Testis (tissue), 2 donors: Measurements from ENCODE around the gene ERC1.

Experiments
- POLR2A ChIP-seq: fragments of 450-650 bp; IDR thresholded peaks from one replicate; pipeline ENCODE4 v1.6.1; 2017; ENCODE audit warnings: antibody characterized with exemption, mild to moderate bottlenecking, moderate library complexity
- TF ChIP-seq, protein P1 (sequence below), 3 experiments: fragments of 450-650 bp in 2 of 3; fragments of 200-600 bp in 1 of 3; sonication (generic) in 1 of 3; IDR thresholded peaks; one replicate each; pipeline ENCODE4 v1.5.1; 2016 to 2019; ENCODE audit warnings: antibody characterized with exemption in 3 of 3, mild to moderate bottlenecking in 2 of 3, moderate library complexity in 1 of 3

- TF ChIP-seq, protein P1, sequence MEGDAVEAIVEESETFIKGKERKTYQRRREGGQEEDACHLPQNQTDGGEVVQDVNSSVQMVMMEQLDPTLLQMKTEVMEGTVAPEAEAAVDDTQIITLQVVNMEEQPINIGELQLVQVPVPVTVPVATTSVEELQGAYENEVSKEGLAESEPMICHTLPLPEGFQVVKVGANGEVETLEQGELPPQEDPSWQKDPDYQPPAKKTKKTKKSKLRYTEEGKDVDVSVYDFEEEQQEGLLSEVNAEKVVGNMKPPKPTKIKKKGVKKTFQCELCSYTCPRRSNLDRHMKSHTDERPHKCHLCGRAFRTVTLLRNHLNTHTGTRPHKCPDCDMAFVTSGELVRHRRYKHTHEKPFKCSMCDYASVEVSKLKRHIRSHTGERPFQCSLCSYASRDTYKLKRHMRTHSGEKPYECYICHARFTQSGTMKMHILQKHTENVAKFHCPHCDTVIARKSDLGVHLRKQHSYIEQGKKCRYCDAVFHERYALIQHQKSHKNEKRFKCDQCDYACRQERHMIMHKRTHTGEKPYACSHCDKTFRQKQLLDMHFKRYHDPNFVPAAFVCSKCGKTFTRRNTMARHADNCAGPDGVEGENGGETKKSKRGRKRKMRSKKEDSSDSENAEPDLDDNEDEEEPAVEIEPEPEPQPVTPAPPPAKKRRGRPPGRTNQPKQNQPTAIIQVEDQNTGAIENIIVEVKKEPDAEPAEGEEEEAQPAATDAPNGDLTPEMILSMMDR (IDR thresholded peaks at IDR 0.05) = no peak
- no peak for TF ChIP-seq POLR2A
Observed at GRCh38 chr12:1529862-1530591, 539.0 kb downstream of the ERC1 start.
